HUDEP-2 (cell line): ENCODE data around the gene SLC39A3.

Experiments used
- DNase-seq, 76 experiments: peaks; one replicate each; lab custom pipeline; 2025; ENCODE audit not compliant: unreplicated experiment in 76 of 76; lab: John Stamatoyannopoulos, UW

SLC39A3 gene

GRCh38 chr19:2751438-2751830, 11.6 kb upstream of the SLC39A3 start:
- no peak for DNase-seq

GRCh38 chr19:2750808-2751437, 11.1 kb upstream of the SLC39A3 start:
- no peak for DNase-seq

- DNase-seq: no peak
These were observed 7.5 kb upstream of the SLC39A3 start for GRCh38 chr19:2747349-2747748.

- DNase-seq: no peak
These were observed 4.3 kb upstream of the SLC39A3 start for GRCh38 chr19:2744113-2744512.

GRCh38 chr19:2743099-2743498, 3.3 kb upstream of the SLC39A3 start:
- DNase-seq: no peak

GRCh38 chr19:2740314-2740656, 468 bp upstream of the SLC39A3 start:
- DNase-seq: no peak

- no peak for DNase-seq
These were observed 3.1 kb downstream of the SLC39A3 start for GRCh38 chr19:2736550-2737190.

GRCh38 chr19:2735374-2735773, 4.4 kb downstream of the SLC39A3 start:
- DNase-seq: no peak

- no peak for DNase-seq
These were observed 5.1 kb downstream of the SLC39A3 start for GRCh38 chr19:2734589-2735288.

- DNase-seq: no peak
These were observed 5.8 kb downstream of the SLC39A3 start for GRCh38 chr19:2733930-2734588.

GRCh38 chr19:2732883-2733282, 6.9 kb downstream of the SLC39A3 start:
- DNase-seq: no peak

GRCh38 chr19:2732157-2732725, 7.6 kb downstream of the SLC39A3 start:
- DNase-seq: no peak

- DNase-seq: no peak
These were observed 8.4 kb downstream of the SLC39A3 start for GRCh38 chr19:2731181-2731995.

GRCh38 chr19:2729943-2730818, 9.6 kb downstream of the SLC39A3 start:
- no peak for DNase-seq

- no peak for DNase-seq
These were observed 10.9 kb downstream of the SLC39A3 start for GRCh38 chr19:2728783-2729387.

- no peak for DNase-seq
These were observed 12.2 kb downstream of the SLC39A3 start for GRCh38 chr19:2727640-2727944.

GRCh38 chr19:2726904-2727639, 12.7 kb downstream of the SLC39A3 start:
- no peak for DNase-seq

GRCh38 chr19:2726160-2726855, 13.5 kb downstream of the SLC39A3 start:
- DNase-seq: no peak
